Measurements from ENCODE around the gene TCAP. TPM values are rescaled to one million over a fixed set of nuclear protein-coding genes. Genes with fewer than 3 reads are reported as not detected.

Gene TCAP
- total RNA-seq, 1 donor from 2014 or later, result 2.3 TPM

DNA sequence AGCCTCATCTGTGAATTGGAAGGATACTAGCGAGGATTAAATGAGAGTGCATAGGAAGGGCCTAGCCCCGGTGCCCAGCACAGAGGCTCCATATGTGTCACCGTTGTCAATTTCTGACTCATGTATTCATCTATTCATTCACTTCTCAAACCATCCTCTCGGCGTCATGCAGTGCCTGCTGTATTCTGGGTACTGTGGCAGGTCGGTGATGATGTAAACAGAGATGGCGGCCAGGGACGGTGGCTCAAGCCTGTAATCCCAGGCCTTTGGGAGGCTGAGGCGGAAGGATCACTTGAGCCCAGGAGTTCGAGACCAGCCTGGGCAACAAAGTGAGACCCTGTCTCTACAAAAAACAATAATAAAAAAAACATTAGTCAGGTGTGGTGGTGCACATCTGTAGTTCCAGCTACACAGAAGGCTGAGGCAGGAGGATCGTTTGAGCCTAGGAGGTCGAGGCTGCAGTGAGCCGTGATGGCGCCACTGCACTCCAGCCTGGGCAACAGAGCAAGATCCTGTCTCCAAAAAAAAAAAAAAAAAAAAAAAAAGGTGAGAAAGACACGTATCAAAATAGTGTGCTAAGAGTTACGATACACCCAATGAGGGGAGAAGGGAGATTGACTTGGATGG is 42.7 kb upstream of the TCAP start:
- no peak overlapping the region for H3K27ac Mint-ChIP-seq (ENCODE audit: unreplicated experiment)
- H3K4me3 Mint-ChIP-seq (ENCODE audit: unreplicated experiment), result no peak overlapping the region
- no peaks in the 10 kb centered on the region for H3K4me1 Mint-ChIP-seq (ENCODE audit: low read depth, unreplicated experiment)
- peaks cover 10% of the 10 kb centered on the region for H3K27me3 Mint-ChIP-seq (ENCODE audit: unreplicated experiment)
- TF ChIP-seq, protein P1, sequence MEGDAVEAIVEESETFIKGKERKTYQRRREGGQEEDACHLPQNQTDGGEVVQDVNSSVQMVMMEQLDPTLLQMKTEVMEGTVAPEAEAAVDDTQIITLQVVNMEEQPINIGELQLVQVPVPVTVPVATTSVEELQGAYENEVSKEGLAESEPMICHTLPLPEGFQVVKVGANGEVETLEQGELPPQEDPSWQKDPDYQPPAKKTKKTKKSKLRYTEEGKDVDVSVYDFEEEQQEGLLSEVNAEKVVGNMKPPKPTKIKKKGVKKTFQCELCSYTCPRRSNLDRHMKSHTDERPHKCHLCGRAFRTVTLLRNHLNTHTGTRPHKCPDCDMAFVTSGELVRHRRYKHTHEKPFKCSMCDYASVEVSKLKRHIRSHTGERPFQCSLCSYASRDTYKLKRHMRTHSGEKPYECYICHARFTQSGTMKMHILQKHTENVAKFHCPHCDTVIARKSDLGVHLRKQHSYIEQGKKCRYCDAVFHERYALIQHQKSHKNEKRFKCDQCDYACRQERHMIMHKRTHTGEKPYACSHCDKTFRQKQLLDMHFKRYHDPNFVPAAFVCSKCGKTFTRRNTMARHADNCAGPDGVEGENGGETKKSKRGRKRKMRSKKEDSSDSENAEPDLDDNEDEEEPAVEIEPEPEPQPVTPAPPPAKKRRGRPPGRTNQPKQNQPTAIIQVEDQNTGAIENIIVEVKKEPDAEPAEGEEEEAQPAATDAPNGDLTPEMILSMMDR (IDR thresholded peaks at IDR 0.05; ENCODE audit: partially characterized antibody, unreplicated experiment), result no peak
- H3K36me3 Mint-ChIP-seq (ENCODE audit: unreplicated experiment), result no peaks in the 10 kb centered on the region
- peaks cover 4% of the 10 kb centered on the region for H3K9me3 Mint-ChIP-seq (ENCODE audit: unreplicated experiment)
- DNase-seq, result no peak

GRCh38 chr17:39623356-39623950 is 41.7 kb upstream of the TCAP start:
- TF ChIP-seq, protein P1 (IDR thresholded peaks at IDR 0.05; ENCODE audit: partially characterized antibody, unreplicated experiment), result peak; percentile 97
- Mint-ChIP-seq H3K36me3 (ENCODE audit: unreplicated experiment) (no peaks in the 10 kb centered on the region), H3K4me1 (ENCODE audit: low read depth, unreplicated experiment) (no peaks in the 10 kb centered on the region), H3K27me3 (ENCODE audit: unreplicated experiment) (peaks cover 10% of the 10 kb centered on the region), H3K27ac (ENCODE audit: unreplicated experiment) (no peak overlapping the region), H3K9me3 (ENCODE audit: unreplicated experiment) (peaks cover 4% of the 10 kb centered on the region), H3K4me3 (ENCODE audit: unreplicated experiment) (no peak overlapping the region)
- DNase-seq, result peak; percentile 94

DNA sequence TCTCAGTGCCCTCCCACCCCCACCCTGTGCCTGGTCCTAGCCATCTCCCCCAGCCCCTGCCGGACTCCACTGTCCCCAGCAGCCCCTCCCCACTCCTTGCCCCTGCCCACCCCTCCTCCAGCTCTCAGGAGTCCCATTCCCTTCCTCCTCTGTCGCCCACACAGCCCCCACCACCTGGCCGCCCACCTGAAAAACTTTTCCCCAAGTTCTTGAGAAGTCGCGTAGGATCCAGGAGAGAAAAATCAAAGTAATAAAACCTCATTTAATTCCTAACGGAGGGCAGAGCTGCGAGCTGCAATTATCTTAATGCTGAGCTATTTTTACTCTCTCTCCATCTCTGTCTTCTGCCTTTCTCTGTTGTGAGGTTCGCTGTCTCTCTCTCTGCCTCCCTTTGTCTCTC is 40.8 kb upstream of the TCAP start:
- no peaks in the 10 kb centered on the region for H3K36me3 Mint-ChIP-seq (ENCODE audit: unreplicated experiment)
- no peaks in the 10 kb centered on the region for H3K4me1 Mint-ChIP-seq (ENCODE audit: low read depth, unreplicated experiment)
- peaks cover 10% of the 10 kb centered on the region for H3K27me3 Mint-ChIP-seq (ENCODE audit: unreplicated experiment)
- DNase-seq, result no peak
- peaks cover 4% of the 10 kb centered on the region for H3K9me3 Mint-ChIP-seq (ENCODE audit: unreplicated experiment)
- no peak overlapping the region for H3K27ac Mint-ChIP-seq (ENCODE audit: unreplicated experiment)
- TF ChIP-seq, protein P1 (IDR thresholded peaks at IDR 0.05; ENCODE audit: partially characterized antibody, unreplicated experiment), result no peak
- no peak overlapping the region for H3K4me3 Mint-ChIP-seq (ENCODE audit: unreplicated experiment)

GRCh38 chr17:39625198-39625785 is 39.9 kb upstream of the TCAP start:
- Mint-ChIP-seq H3K9me3 (ENCODE audit: unreplicated experiment) (peaks cover 4% of the 10 kb centered on the region), H3K27ac (ENCODE audit: unreplicated experiment) (no peak overlapping the region), H3K36me3 (ENCODE audit: unreplicated experiment) (no peaks in the 10 kb centered on the region), H3K4me1 (ENCODE audit: low read depth, unreplicated experiment) (no peaks in the 10 kb centered on the region), H3K4me3 (ENCODE audit: unreplicated experiment) (no peak overlapping the region), H3K27me3 (ENCODE audit: unreplicated experiment) (peaks cover 11% of the 10 kb centered on the region)
- TF ChIP-seq, protein P1 (IDR thresholded peaks at IDR 0.05; ENCODE audit: partially characterized antibody, unreplicated experiment), result no peak
- no peak for DNase-seq
